Mammary epithelial cell (primary cell): ENCODE measurements around the gene OXNAD1.

Source experiments
- CTCF ChIP-seq, 2 donors: IDR thresholded peaks in 1 of 2; conservative IDR thresholded peaks in 1 of 2; 2 replicates each; pipeline ENCODE4 v1.5.1; 2011 to 2012; ENCODE audit warnings: inconsistent platforms in 2 of 2, low read length in 2 of 2, mild to moderate bottlenecking in 2 of 2, control low read depth in 1 of 2, low read depth in 1 of 2; ENCODE audit not compliant: insufficient read depth in 1 of 2; ENCODE audit errors: extremely low read depth in 1 of 2
- EZH2 ChIP-seq: IDR thresholded peaks from 2 replicates; pipeline ENCODE4 v1.6.1; 2012; ENCODE audit warnings: low read length, inconsistent platforms, borderline replicate concordance

- TF ChIP-seq CTCF (conservative IDR thresholded peaks at IDR 0.05 in 1 of 2, IDR thresholded peaks at IDR 0.05 in 1 of 2; ENCODE audit: extremely low read depth in 1 of 2, insufficient read depth in 1 of 2, low read depth in 1 of 2, low read length in 2 of 2) = no peak
- no peak for TF ChIP-seq EZH2
These were observed 87.4 kb downstream of the OXNAD1 start for GRCh38 chr3:16352428-16352827.
